CD4-positive, alpha-beta T cell treated with Interleukin-10 for 1 hour (primary cell): Measurements from ENCODE around the gene TSPAN5.
A peak's percentile ranks its signal among the peaks of the same experiment; 100 is the strongest.

ENCODE experiments used
- DNase-seq: peaks from one replicate; pipeline ENCODE4 v3.0.0-alpha.2; 2020

Gene TSPAN5

DNA sequence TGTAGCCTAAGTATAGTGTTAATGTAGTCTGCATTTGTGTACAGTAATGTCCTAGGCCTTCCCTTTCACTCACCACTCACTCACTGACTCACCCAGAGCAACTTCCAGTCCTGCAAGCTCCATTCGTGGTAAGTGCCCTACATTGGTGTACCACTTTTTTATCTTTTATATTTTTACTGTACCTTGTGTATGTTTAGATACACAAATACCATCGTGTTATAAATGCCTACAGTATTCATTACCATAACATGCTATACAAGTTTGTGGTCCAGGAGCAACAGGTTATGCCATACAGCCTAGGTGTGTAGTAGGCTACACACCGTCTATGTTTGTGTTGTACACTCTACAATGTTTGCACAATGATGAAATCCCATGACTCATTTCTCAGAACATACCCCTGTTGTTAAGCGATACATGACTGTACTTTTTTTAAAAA, 15.4 kb downstream of the TSPAN5 start:
- no peak for DNase-seq

DNA sequence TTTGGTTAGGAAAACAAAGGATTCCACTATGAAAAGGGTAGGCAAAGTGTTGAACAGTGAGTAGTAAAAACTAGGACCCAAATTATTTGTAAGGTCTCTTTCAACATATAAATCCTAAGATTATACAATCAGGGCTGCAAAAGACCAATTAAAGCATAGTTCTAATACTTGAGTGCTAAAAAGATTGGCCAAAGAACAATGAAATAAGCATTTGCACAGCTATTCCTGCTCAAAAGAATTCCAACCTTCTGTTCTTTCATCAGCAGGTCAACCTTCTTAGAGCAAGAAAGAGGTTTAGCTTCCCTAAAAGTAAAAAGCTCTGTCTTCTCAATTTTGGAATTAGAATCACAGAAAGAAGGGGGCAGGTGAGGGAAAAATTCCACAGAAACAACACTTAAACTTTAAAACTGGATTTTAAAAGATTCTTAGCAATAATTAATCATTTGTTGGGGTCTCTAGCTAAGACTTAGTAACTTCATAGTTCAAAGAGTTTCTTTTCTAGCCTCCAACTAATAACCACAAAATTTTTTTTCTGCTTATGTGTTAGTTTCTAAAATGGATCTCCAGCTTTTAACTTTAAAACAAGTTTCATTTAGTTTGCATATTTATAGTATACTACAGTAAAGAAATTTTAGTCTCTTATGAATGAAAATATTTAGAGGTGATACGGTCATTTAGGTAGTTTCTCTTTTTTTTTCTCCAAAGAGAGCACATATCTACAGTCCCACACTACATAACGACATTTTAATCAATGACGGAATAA, 16.3 kb downstream of the TSPAN5 start:
- DNase-seq, result no peak

DNA sequence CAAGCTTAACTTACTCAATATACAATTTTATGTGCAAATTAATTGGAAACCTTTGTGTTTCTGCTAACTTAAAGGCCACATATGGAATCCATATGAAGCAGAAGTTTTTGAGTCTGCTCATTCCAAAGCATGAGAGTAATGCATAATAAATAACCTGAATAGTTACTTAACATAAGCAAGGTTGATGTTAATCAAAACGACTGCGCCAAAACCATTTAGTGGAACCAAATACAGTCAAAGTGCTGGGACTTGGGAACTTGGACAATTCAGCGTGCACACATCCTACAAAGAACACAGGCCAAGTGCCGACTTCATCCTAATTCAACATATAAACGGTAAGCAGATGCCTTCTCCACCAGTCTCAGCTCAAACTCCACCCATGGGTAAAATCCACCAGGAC, 17.0 kb downstream of the TSPAN5 start:
- no peak for DNase-seq

DNA sequence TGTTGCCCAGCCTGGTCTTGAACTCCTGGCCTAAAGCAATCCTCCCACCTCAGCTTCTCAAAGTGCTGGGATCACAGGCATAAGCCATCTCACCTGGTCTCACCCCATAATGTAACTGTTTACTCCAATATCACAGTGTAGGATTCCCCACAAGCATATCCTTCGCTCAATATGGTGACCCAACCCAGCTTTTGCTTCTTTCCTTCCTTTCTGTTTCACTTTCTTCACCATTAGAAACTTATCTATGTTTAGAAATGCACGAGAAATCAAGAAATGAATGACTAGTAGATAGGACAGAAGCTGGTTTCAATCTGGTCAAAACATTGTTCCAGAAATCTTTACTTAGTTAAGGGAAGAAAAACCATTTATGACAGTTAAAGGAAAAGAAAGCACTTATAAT, 18.9 kb downstream of the TSPAN5 start:
- DNase-seq, result peak; percentile 48

DNA sequence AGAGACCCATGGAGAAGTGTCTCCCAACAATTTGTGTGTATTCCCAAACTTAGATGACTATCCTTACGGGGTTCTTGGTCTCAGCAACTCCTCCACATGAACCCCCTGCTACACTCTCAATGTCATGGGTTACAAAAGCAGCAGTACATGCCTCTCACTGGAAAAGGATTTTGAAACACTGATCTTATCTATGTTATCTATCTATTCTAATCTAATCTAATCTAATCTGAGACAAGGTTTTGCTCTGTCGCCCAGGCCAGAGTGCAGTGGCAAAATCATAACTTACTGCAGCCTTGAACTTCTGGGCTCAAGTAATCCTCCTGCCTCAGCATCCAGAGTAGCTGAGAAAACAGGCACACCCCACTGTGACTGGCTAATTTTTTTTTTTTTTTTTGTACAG, 19.3 kb downstream of the TSPAN5 start:
- no peak for DNase-seq

DNA sequence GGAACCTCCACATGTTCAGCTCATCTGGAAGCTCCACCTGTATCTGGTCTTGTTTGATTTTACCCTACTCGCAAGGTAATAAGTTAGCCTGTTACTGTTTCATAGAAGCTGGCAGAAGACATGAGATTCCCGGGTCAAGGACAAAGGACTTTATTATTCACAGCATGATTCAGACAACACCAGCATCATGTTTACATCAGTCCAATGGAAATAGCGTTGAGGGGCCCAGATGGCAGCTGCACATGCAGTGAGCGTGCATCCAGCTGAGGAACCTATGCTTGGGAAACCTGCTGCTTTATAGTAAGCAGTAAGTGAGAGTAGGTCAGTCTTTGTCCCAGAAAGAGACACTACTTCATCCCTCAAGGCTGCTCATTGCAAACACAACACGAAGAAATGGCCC, 19.8 kb downstream of the TSPAN5 start:
- no peak for DNase-seq

DNA sequence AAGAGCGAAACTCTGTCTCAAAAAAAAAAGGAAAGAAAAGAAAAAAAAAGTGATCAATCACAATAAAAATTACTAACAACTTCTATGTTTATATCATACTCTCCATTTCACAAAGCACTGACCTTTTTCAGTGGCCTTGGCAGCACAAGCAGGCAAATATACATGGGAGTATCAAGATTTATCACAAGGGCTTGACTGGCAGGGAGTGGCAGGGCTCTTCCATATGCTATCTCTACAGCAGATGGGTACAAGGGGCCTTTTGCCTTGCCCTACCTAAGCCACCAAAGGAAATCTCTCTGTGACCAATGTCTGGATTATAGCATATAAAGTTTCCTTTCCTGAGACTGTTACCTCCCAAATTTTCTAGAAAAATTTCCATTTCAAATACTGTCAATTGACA, 24.4 kb downstream of the TSPAN5 start:
- no peak for DNase-seq

DNA sequence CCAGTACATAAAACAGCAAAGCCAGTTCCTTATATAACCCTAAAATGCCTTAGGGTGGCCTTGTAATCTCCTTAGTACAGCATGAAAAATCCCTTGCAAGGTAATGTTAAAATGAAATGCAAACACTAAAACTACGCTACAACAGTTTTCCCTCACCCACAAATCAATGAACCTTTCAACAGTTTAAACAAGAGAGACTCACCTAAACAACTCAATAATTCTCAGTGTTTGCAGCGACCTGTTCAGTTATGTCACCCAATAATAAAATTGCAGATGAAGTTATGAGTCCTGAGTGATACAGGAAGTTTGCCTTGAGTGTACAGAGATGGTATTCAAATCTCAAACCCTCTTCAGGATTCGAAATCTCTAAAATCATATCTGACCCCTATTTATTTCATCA, 25.3 kb downstream of the TSPAN5 start:
- DNase-seq, result no peak

DNA sequence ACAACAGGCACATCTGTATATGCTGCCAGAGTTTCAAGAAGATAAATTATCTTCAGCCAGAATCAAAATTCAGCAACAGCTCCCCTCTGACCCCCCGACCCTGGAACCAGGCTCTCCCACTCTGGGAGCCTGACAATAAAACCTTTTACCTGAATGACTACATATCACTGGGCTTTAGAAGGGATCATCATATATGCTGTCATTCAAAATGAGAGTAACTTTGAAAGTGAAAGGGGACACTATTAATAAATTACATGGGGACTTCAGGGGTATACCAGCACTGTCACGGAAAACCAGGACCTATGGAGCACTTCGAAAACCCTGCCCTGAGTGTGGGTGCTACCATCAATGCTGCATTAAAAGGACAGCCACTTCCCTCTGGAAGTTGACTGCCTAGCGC, 26.2 kb downstream of the TSPAN5 start:
- no peak for DNase-seq

DNA sequence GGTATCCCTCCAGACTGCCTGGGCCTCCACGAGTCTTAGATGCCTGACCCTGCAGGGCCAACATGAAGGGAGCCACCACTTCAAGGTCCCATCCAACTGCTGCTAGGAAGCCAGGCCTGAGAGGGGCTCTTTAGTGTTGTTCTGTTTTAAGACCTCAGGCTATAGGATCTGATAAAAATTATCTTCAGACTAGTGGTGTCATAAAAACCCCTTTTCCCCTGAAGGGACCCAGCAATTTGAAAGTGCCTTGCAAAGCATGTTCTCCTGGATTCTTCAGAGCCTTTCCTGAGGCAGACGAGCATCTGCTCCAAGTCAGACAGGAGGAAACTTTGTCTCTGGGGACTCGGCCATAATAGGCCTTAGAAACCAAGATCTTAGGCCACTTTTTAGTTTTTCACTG, 26.9 kb downstream of the TSPAN5 start:
- DNase-seq, result no peak

DNA sequence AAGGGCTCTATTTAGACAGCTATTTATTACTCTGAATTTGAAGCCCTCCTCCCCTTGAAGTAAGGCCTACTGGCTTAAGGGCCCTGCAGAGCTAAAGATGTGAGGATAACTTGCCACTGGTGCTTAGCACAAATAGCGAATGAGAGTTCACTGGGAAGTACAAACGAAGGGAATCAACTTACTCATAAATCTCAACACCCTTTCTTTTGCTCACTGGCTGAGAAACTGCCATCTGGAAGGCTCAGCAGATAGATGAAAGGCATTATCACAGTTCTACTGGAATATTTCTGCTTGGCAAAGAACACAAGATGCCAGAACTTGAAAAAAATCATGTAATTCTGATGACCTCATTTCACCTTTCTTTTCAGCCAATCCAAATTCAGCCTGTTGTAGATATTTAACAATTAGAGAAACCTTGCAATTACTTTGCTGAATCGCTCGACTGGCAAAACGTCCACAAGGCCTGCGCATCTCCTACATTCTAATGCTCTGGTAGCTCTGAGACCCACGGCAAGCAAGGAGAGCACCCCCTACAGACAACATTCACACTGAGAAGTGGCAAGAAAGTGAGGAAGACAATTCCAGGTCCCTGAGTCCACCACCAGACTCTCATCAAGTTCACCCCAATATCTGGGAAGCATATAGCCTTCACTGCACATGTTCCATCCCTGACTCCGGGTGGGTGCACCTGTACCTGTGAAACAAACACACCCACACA, 27.5 kb downstream of the TSPAN5 start:
- DNase-seq, result no peak

DNA sequence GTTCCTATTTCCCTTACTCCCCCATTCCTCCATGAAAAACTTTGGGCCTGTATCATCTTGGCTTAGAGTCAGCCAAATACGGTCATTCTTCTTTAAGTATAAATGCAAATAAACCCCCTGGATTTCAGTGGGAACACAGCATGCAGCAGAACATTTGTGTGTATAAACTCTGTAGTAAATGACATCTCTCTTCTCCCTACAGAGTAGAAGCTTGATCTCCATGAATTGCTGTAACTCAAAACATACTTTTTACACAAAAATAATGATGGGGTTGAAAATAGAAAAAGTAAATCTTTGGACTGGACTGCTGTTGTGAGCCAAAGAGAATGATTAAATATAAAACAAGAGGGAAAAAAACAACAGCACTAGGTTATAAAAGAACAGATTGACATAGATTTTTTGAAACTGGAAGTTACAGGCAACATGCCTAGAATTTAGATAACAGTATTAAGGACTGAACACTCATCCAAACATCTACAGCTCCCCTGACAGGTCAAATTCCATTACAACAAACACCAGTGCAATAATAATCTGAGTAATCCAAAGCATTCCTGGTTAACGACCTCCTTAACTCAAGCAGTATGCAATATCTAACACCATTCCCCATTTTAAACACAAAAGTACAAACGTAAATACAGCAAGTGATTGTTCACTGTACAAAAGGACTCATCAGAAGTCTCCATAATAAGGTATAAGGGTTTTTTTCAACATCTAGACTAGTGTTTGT, 30.7 kb downstream of the TSPAN5 start:
- DNase-seq, result no peak

DNA sequence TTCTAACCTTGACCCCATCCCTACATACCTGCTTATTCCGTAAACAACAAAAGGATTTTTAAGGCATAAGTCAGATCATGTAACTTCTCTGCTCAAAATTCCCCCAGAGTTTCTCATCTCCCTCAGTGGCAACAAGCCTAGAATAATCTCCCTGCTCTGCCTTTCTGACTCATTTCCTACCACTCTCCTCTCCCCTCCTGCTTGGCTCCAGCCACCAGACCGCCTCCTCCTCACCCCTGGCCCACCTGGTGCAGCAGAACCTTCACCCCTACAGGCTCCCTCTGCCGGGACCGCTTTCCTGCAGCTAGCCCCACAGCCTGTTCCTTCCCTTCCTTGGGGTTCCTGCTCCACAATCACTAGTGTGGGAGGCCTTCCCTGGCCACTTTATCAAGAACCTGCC, 32.1 kb downstream of the TSPAN5 start:
- DNase-seq, result no peak

DNA sequence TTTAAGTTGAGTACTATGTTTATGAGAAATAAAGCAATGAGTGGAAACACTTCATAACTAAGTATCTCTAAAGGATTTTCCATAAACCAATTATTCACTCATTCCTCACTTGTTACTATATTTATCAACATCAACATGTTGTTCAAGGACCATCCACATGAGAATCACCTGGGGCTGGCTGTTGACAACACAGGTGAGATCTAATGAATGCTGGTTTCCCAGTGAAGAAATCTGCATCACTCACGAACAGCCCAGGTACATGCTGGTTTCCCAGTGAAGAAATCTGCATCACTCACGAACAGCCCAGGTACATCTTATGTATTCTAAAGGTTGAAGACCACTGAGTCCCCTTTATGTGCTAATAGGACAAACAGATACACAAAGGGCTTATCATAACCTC, 32.5 kb downstream of the TSPAN5 start:
- no peak for DNase-seq

DNA sequence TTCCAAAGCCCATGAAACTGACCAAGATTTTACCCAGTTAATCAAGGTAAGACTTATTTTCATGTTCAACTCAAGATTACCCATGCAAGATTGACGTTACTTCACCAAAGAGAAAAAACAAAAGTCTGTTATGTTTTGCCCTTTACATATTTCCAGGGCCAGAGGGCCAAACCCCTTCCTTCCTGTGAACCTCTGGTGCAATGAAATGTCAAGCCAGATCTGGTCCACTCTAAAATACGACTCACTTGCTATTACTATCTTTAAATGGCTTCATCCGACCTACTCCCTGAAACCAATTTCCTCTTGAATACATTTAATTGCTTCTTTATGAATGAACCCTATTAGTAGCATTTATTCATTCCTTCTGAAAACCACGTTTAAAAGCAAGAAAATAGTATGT, 33.0 kb downstream of the TSPAN5 start:
- DNase-seq, result no peak

DNA sequence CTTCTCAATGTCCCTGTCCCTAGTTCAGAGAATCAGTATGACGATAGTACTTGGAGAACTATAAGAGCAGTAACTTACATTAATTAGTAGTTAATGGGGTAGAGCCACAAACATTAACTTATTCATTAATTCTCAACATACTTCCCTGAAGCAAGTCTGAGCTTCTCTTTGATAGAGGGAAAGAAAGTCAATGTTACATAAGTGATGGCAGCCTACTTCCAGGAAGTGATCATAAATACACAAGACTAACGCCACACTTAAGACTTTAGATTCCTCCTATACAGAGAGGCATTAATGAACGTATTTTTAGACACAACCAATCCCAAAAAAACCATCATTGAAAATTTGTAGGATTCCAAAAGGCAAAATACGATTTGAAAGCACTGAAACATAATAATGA, 33.8 kb downstream of the TSPAN5 start:
- DNase-seq, result no peak

DNA sequence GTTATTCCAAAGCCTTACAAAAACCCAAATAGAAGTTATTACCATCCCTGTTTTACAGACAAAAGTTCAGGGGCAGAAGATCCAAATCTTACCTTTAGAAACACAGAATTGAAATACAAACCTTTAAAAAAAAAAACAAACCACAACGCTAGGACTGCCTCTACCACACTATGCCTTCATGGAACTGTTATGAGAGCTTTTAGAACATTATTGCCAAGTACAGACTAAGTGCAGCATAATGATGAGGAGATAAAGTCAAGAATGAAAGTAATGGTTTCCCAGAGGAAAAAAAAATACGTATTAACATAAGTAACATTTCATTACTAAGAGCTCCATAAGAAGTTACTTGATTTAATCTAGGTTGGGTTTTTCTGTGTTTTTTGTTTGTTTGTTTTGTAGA, 34.3 kb downstream of the TSPAN5 start:
- no peak for DNase-seq

DNA sequence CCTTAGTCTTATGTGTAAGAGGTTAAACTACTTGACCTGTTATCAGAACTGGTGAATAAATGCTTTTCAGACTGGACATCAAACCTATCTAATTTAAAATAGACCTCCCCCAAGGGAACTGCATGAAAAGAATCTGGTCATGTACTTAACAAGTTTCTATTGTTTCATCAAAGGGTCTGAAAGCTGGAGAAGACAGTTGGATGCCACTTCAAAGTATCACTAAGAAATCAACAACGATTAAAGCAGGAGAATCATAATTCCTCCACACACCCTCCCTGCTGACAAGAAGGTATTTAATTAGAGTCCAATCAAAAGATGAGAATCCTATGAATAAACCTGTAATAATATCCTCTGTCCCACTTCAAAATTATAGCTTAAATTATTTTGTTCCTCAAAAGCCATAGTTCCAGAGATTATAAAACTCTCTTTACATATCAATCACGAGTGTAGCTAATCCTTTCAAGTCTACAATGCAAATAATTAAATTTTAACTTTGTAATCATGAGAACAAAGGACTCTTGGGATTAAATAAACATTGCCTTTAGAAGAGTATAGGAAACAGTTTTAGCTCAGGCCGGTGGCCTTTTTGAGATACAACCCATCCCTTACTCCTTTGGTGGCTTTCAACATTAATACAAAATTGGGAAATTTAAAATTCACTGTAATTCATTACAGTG, 35.1 kb downstream of the TSPAN5 start:
- no peak for DNase-seq

DNA sequence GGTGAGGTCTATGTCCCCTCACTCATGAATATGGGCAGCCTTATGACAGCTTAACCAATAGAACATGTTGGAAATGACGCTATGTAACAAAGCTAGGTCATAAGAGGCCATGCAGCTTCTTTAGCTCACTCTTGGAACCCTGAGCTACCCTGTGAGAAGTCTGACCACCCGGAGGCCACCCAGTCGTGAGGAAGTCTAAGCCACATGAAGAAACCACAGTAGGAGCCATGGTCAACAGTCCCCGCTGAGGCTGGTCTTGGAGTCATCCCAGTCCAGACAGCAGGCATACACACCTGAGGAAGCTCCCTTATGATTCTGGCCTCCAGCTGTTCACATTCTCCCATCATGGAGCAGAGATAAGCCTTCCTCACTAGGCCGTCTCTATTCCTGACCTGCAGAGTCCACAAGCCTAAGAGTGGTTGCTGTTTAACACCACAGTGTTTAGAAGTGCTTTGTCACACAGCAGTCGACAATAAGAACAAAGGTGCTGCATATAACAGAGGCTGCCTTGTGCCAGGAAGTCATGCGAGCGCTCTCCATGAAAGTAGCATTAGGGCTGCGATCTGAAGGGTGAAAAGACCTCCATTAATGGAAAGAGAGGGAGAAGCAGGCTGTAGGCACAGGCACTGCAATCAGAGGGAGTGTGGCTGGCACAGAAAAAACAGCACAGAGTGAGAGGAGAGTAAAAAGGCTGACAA, 38.2 kb downstream of the TSPAN5 start:
- no peak for DNase-seq

DNA sequence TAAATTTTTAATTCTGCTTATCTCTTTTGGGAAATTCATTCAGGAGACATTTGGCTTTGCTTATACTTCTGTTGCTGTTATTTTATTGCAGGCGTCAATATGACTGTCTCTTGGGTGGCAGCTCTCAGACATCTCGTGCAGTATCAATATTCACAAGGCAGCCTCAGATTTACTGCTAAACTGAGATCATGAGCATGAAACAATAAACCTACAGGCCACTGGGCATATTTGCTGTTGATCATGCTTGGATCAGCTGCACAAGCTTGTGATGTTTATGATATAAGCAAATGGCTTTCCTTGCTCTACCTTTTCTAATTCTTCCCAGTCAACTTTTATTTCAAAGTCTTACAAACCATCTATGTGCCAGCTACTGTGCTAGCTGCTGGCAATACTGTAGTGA, 39.2 kb downstream of the TSPAN5 start:
- no peak for DNase-seq

DNA sequence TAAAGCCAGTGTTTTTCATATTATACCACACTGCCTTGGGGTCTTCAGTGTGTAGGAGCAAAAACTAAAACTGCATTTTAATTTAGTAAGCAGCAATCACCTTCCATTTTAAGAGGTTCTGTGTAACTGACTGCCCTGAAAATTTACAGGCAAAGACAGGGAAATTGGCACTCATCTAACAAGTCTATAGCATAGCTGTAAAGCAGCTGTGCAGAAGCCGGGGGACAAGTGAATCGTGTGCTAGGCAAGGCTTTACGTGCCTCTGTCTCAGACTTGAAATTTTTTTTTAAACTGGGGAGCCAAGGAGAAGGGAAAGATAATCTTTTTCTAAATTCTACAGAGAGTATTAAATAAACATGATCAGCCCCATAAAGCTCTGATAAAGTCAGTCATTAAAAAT, 39.7 kb downstream of the TSPAN5 start:
- no peak for DNase-seq

DNA sequence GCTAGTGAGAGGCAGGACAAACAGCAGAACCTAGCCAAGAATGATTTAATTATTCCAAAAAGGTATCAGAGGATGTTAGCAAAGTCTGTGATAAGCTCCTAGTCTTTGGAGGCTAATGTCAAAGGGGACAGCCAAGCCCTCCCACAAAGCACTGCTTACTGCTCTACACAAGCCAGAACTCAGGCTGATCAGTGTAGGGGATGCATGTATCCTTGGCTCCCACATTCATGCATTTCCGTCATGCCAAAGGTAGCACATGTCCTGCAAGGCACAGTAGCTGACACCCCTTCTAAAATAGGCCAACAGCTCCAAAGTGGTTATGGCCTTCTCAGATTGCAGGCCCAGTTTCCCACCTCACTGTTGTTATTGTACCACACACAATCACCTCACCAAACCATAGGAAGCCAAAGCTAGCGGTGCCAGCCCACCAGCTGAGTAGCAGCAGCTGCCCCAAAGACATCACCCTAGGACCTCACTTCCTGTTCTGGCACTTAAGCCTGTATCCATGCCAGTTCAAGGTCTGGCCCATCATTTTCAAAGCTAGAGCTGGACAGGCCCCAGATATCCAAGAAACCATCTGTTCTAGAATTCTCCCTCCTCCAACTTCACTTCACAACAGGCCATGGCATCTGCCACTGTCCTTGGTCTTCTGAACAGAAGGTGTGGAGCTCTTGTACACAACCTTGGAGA, 40.9 kb downstream of the TSPAN5 start:
- DNase-seq, result no peak
